Karpas-422 (cell line): ENCODE results near the gene CFAP97D2. TPM values are rescaled to one million over a fixed set of nuclear protein-coding genes. Genes with fewer than 3 reads are reported as not detected.
"Not testable (repeated sequence)": the region's sequence is repeated elsewhere in the genome, so short reads cannot be mapped to it uniquely, and the experiment has no call there.

Experiments
- DNase-seq: peaks from one replicate; pipeline ENCODE4 v3.0.0-alpha.2; 2015
- H2AFZ ChIP-seq: fragments of 200-600 bp; sonication (generic); 2 replicates; pipeline ENCODE4 v1.6.1; 2014; ENCODE audit warnings: antibody characterized with exemption, low read length, mixed read lengths
- H3K27ac ChIP-seq: fragments of 200-600 bp; sonication (generic); 2 replicates; pipeline ENCODE4 v1.5.1; 2014; ENCODE audit warnings: mild to moderate bottlenecking, low read length, moderate library complexity
- H3K27me3 ChIP-seq: fragments of 200-600 bp; sonication (generic); 2 replicates; pipeline ENCODE4 v1.6.1; 2014; ENCODE audit warnings: low read length, mixed read lengths
- H3K36me3 ChIP-seq: fragments of 200-600 bp; sonication (generic); 2 replicates; pipeline ENCODE4 v1.6.1; 2014; ENCODE audit warnings: low read length, mixed read lengths; ENCODE audit not compliant: insufficient read depth
- H3K4me1 ChIP-seq: fragments of 200-600 bp; sonication (generic); 2 replicates; pipeline ENCODE4 v1.6.1; 2014; ENCODE audit warnings: mild to moderate bottlenecking, low read length, mixed read lengths
- H3K4me2 ChIP-seq: fragments of 200-600 bp; sonication (generic); 2 replicates; pipeline ENCODE4 v1.6.1; 2014; ENCODE audit warnings: low read length, low read depth, mild to moderate bottlenecking; ENCODE audit not compliant: poor library complexity, severe bottlenecking
- H3K4me3 ChIP-seq: fragments of 200-600 bp; sonication (generic); 2 replicates; pipeline ENCODE4 v1.5.1; 2014; ENCODE audit warnings: mild to moderate bottlenecking, antibody characterized with exemption, low read length, mixed read lengths
- H3K79me2 ChIP-seq: fragments of 200-600 bp; sonication (generic); 2 replicates; pipeline ENCODE4 v1.6.1; 2014; ENCODE audit warnings: mild to moderate bottlenecking, low read length, mixed read lengths
- H3K9ac ChIP-seq: fragments of 200-600 bp; sonication (generic); 2 replicates; pipeline ENCODE4 v1.6.0; 2014; ENCODE audit warnings: low read length
- H3K9me2 ChIP-seq: fragments of 200-600 bp; sonication (generic), shearing (Covaris generic); replicated peaks from 2 replicates; pipeline ENCODE4 v1.6.0; 2014; ENCODE audit warnings: mild to moderate bottlenecking, low read length, moderate library complexity; ENCODE audit not compliant: insufficient read depth
- H3K9me3 ChIP-seq: fragments of 300-700, 200-600 bp; sonication (generic); 2 replicates; pipeline ENCODE4 v1.6.1; 2014; ENCODE audit warnings: low read length, mixed read lengths
- H4K20me1 ChIP-seq: fragments of 200-600 bp; sonication (generic); 2 replicates; pipeline ENCODE4 v1.6.1; 2014; ENCODE audit warnings: mild to moderate bottlenecking, antibody characterized with exemption, low read length, low read depth; ENCODE audit not compliant: insufficient read depth
- total RNA-seq: library from RNA; depleted of rRNA; stranded (reverse); fragments of >200 nt; shearing (Covaris generic); gene quantifications from 2 replicates; pipeline ENCODE4 v1.2.3, GENCODE V29; 2014; ENCODE audit warnings: low replicate concordance

Gene CFAP97D2
- total RNA-seq, 1 experiment from 2014 or later, result not detected

GRCh38 chr13:114133552-114133951, 45.5 kb upstream of the CFAP97D2 start:
- not testable (repeated sequence) for H3K79me2 ChIP-seq, H4K20me1 ChIP-seq, H3K4me2 ChIP-seq, H2AFZ ChIP-seq, H3K36me3 ChIP-seq, H3K9me3 ChIP-seq, H3K27me3 ChIP-seq, H3K9me2 ChIP-seq, H3K4me3 ChIP-seq, DNase-seq, H3K27ac ChIP-seq, H3K9ac ChIP-seq
- H3K4me1 ChIP-seq, result peaks cover 32% of the 10 kb centered on the region

DNA sequence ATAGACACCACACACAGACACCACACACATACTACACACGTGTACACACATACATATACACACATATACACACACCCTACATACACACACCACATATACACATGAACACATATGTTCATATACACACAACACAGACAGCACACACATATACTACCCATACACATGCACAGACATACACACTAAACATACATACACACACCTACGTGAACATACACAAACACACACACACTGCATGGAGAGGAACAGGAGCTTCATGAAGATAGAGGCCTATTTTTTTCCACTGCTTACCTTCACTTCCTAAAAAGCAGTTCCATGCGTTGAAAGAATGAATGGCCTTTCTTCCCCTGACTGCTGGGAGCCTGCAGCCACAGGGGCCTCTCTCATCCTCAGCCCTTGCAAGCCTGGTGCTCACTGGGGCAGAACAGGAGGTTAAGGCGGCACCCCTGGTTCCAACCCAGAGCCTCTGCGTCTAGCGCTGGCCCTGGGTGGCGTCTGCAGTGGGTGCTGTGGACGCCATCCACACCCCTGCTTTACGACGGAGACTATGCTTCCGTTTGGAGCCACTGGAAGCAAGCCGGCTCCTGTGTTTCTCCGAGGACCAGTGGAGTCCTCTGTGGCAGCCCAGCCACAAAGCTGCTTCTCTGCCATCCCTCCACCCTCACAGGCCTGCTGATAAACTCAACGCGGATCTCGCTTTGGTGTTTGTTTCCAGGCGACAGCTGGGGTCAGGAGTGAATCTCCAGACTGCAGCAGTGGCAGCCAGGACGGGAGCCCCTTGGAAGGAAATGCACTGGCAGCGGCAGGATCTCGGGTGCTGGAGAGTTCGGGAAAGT, 44.7 kb upstream of the CFAP97D2 start:
- Histone ChIP-seq H3K36me3 (no peaks in the 10 kb centered on the region), H3K9me2 (no peaks in the 10 kb centered on the region), H3K27me3 (no peaks in the 10 kb centered on the region), H3K79me2 (no peaks in the 10 kb centered on the region), H2AFZ (no peak overlapping the region), H3K9me3 (no peaks in the 10 kb centered on the region), H3K27ac (no peak overlapping the region), H3K4me1 (peaks cover 24% of the 10 kb centered on the region), H3K4me3 (no peak overlapping the region), H3K4me2 (no peak overlapping the region), H4K20me1 (no peaks in the 10 kb centered on the region), H3K9ac (no peak overlapping the region)
- no peak for DNase-seq

- H3K4me3 ChIP-seq, result no peak overlapping the region
- no peaks in the 10 kb centered on the region for H3K79me2 ChIP-seq
- no peak overlapping the region for H3K4me2 ChIP-seq
- H4K20me1 ChIP-seq, result no peaks in the 10 kb centered on the region
- DNase-seq, result no peak
- no peaks in the 10 kb centered on the region for H3K9me3 ChIP-seq
- H3K27ac ChIP-seq, result no peak overlapping the region
- H3K4me1 ChIP-seq, result peaks cover 20% of the 10 kb centered on the region
- no peaks in the 10 kb centered on the region for H3K27me3 ChIP-seq
- H3K9ac ChIP-seq, result no peak overlapping the region
- no peaks in the 10 kb centered on the region for H3K9me2 ChIP-seq
- no peaks in the 10 kb centered on the region for H3K36me3 ChIP-seq
- H2AFZ ChIP-seq, result no peak overlapping the region
Observed at GRCh38 chr13:114134944-114135610, 44.0 kb upstream of the CFAP97D2 start.

DNA sequence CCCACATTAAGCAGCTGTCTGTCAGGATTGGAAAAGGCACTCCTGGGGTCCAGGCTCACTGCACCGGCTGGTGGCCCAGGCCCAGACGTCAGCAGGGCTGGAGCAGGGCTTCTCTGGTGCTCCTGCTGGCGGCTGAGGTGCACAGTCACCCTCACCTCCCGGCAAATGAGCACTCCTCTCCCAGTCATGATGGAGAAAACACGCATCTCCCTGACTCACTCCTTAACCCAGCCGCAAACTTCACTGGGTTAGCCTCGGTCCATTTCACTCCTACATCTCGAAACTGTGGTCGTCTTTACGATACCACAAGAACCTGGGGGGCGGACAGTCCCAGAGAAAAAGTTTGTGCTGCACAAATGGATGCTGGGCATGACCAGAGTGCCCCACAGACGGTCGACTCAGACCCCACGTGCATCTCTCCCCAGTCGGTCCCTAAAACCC, 43.3 kb upstream of the CFAP97D2 start:
- no peak overlapping the region for H2AFZ ChIP-seq
- no peak overlapping the region for H3K4me2 ChIP-seq
- H3K9me2 ChIP-seq, result no peaks in the 10 kb centered on the region
- H3K9me3 ChIP-seq, result no peaks in the 10 kb centered on the region
- H3K79me2 ChIP-seq, result no peaks in the 10 kb centered on the region
- H3K36me3 ChIP-seq, result no peaks in the 10 kb centered on the region
- H3K9ac ChIP-seq, result no peak overlapping the region
- no peak for DNase-seq
- no peak overlapping the region for H3K4me3 ChIP-seq
- peaks cover 18% of the 10 kb centered on the region for H3K4me1 ChIP-seq
- no peaks in the 10 kb centered on the region for H4K20me1 ChIP-seq
- no peak overlapping the region for H3K27ac ChIP-seq
- no peaks in the 10 kb centered on the region for H3K27me3 ChIP-seq

- Histone ChIP-seq H3K4me1 (peaks cover 9% of the 10 kb centered on the region), H2AFZ (no peak overlapping the region), H3K36me3 (no peaks in the 10 kb centered on the region), H3K4me3 (no peak overlapping the region), H3K9me3 (no peaks in the 10 kb centered on the region), H3K9ac (no peak overlapping the region), H4K20me1 (no peaks in the 10 kb centered on the region), H3K79me2 (no peaks in the 10 kb centered on the region), H3K9me2 (no peaks in the 10 kb centered on the region), H3K4me2 (no peak overlapping the region), H3K27me3 (no peaks in the 10 kb centered on the region), H3K27ac (no peak overlapping the region)
- no peak for DNase-seq
Observed at GRCh38 chr13:114136576-114136975, 42.5 kb upstream of the CFAP97D2 start.

GRCh38 chr13:114140131-114140905, 38.7 kb upstream of the CFAP97D2 start:
- H3K9me2 ChIP-seq, result no peaks in the 10 kb centered on the region
- no peak overlapping the region for H2AFZ ChIP-seq
- no peak overlapping the region for H3K9ac ChIP-seq
- no peak overlapping the region for H3K27ac ChIP-seq
- H3K9me3 ChIP-seq, result no peaks in the 10 kb centered on the region
- H4K20me1 ChIP-seq, result no peaks in the 10 kb centered on the region
- no peaks in the 10 kb centered on the region for H3K27me3 ChIP-seq
- no peak overlapping the region for H3K4me3 ChIP-seq
- no peaks in the 10 kb centered on the region for H3K36me3 ChIP-seq
- no peaks in the 10 kb centered on the region for H3K4me1 ChIP-seq
- DNase-seq, result no peak
- H3K4me2 ChIP-seq, result no peak overlapping the region
- no peaks in the 10 kb centered on the region for H3K79me2 ChIP-seq

GRCh38 chr13:114140906-114141250, 38.2 kb upstream of the CFAP97D2 start:
- Histone ChIP-seq H3K36me3 (no peaks in the 10 kb centered on the region), H3K27ac (no peak overlapping the region), H3K9me3 (no peaks in the 10 kb centered on the region), H3K4me1 (no peaks in the 10 kb centered on the region), H3K9me2 (no peaks in the 10 kb centered on the region), H4K20me1 (no peaks in the 10 kb centered on the region), H3K9ac (no peak overlapping the region), H3K27me3 (no peaks in the 10 kb centered on the region), H2AFZ (no peak overlapping the region), H3K4me2 (no peak overlapping the region), H3K4me3 (no peak overlapping the region), H3K79me2 (no peaks in the 10 kb centered on the region)
- no peak for DNase-seq
